Midbrain (tissue), 1 donor: ENCODE results near the gene NR1H4.
"Not testable (repeated sequence)": the region's sequence is repeated elsewhere in the genome, so short reads cannot be mapped to it uniquely, and the experiment has no call there.

Experiments used
- DNase-seq: peaks from one replicate; lab custom pipeline; 2025; lab: John Stamatoyannopoulos, UW

NR1H4 gene

DNA sequence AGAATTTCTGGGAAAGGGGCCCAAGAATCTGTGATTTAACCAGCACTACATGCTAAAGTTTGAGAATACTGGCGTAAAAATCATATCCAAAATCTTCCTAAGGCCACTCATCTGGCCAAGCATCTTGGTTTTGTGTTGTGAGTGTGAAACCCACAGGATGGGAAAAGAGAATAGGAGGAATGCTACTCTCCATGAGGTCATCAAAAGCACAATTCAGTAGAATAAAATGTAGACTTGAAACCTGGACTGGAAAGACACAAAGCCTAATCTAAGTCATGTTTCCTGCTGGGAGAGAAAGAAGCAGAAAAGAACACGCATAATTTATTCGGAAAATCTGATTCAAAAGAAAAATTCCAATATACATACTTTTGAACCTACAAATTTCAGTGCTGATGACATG is 42.3 kb downstream of the NR1H4 start:
- no peak for DNase-seq

GRCh38 chr12:100518376-100518775 is 44.7 kb downstream of the NR1H4 start:
- no peak for DNase-seq

DNA sequence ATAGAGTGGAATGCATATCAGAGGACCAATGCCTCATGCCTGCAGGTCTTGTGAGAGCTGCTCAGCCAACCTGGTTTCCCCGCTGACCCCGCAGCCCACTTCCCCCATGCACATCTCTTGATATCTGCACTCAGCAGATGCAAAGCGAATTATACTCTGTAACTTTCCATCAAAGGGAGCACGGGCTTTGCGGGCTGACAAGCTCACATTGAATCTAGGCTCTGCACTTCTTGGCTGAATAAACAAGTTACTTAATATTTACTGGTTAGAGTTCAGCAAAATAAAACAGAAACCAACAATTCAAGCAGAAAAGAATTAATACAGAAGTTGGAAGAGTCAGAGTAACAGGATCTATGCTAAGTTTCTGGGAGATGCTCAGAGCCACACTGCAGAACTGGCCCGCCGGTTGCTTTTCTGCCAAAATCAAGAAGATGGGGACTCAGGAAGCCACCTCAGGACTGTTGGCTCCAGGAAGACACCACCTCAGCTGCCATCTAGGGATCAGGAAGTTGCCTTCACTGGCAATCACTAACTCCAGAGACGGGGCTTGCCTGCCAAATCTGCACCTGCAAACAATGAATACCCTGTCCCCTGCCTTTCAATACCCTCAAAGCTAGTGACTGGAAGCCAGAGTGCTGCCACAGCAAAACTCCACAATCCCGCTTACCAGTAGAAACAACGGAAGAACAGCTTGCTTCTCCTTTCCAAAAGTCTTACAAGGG is 46.5 kb downstream of the NR1H4 start:
- no peak for DNase-seq

GRCh38 chr12:100521958-100522357 is 48.3 kb downstream of the NR1H4 start:
- no peak for DNase-seq

DNA sequence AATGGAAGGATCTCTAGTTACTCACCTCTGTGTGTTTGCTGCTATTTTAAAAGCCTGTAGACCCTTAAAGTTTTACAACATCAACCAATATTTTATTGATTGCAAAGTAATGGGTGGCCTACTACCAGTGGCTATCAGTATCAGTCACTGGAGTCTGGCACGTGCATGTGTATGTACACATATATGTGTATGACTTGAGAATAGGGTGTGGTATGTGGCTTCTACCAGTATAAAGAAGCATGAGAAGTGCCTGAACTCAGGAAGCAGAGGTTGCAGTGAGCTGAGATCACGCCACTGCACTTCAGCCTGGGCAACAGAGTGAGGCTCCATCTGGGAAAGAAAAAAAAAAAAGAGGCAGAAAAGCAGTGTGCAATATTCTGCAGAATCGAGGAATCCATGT is 54.4 kb downstream of the NR1H4 start:
- DNase-seq = no peak

- DNase-seq = no peak
These were observed 54.9 kb downstream of the NR1H4 start for GRCh38 chr12:100528471-100529127.

DNA sequence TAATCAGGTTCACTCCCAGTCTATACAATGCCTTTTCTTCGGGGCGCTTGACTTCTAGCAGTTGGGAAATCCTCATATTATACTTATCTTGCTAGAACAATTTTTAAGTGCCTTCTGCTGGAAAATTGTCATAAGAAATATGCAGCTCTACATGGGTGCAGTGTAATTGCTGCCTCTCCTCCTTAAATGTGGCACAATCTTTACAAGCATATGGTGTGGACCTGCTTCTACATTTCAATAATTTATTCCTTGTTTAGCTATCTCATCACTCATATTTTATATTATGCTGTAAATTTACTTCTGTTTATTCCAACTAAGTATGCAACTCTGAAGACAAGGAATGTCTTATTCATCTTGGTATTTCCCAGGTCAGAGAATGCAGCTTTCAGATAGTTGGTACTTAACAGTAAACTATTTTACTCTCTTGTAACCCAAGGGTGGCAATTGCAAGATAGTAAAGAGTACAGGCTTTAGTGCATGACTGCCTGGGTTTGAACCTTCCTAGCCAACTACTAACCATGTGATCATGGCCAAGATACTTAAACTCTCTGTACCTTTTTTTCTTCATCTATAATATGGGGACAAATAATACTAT is 56.2 kb downstream of the NR1H4 start:
- no peak for DNase-seq

DNA sequence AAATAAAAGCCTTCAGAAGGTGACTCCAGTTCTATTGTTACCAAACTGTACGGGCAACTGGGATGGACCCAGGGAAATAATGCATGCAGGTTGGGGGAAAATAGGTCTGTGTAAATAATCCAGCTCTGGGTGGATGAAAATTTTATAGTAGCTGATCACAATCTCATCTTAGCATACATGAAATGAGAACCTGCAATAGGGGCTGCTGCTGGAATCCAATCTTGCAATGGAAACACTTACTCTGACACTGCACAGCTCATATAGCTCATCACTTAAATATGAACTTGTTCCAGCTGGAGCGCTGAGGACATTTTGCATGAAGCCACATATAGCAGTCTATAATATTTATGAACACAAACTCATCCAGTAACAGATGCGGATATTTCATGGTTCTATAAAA is 59.7 kb downstream of the NR1H4 start:
- no peak for DNase-seq

GRCh38 chr12:100534625-100535227 is 61.1 kb downstream of the NR1H4 start:
- no peak for DNase-seq

- DNase-seq = no peak
These were observed 65.5 kb downstream of the NR1H4 start for GRCh38 chr12:100539202-100539601.

DNA sequence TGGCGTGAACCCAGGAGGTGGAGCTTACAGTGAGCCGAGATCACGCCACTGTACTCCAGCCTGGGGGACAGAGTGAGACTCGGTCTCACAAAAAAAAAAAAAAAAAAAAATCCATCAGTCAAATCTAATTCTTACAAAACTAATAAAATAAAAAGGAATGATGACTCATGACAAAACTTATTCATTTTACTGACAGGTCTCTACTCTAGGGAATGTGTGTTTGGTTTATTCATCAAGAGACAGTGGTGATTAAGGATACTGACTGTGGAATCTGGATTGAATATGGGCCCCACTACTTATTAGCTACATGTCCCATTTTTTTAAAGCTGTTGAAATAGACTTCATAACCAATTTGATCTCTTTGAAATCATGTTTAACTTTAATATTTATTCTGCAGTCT is 70.5 kb downstream of the NR1H4 start:
- no peak for DNase-seq

GRCh38 chr12:100545092-100545491 is 71.4 kb downstream of the NR1H4 start:
- DNase-seq = no peak

GRCh38 chr12:100553936-100554335 is 80.3 kb downstream of the NR1H4 start:
- no peak for DNase-seq

GRCh38 chr12:100554608-100555077 is 81.0 kb downstream of the NR1H4 start:
- peak; percentile 85 for DNase-seq

DNA sequence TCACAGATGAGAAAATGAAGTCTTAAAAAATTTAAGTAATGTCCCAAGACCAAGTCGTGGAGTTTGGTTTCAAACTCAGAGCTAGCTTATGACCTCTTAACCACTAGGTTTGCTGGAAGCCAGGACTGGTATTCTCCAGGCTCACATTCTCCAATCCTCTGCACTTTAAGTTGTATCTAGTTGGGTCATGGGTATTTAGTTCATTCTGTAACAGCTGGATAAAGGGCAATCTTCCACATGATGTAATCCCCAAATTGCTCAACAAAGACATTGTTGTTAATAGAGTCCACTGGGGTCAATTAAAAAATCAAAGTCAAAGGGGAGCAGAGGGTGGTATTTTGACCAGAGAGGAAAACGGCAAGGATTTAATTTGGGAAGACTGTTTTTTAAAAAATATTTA is 82.1 kb downstream of the NR1H4 start:
- no peak for DNase-seq

GRCh38 chr12:100557357-100557756 is 83.7 kb downstream of the NR1H4 start:
- DNase-seq = no peak

DNA sequence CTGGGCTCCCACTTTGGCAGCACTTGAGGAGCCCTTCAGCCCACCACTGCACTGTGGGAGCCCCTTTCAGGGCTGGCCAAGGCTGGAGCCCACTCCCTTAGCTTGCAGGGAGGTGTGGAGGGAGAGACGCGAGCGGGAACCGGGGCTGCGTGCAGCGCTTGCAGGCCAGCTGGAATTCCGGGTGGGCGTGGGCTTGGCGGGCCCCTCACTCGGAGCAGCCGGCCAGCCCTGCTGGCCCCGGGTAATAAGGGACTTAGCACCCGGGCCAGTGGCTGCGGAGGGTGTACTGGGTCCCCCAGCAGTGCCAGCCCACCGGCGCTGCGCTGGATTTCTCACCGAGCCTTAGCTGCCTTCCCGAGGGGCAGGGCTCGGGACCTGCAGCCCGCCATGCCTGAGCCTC is 85.6 kb downstream of the NR1H4 start:
- not testable (repeated sequence) for DNase-seq

- no peak for DNase-seq
These were observed 90.4 kb downstream of the NR1H4 start for GRCh38 chr12:100564090-100564489.

- no peak for DNase-seq
These were observed 91.3 kb downstream of the NR1H4 start for GRCh38 chr12:100564905-100565467.

GRCh38 chr12:100565987-100566545 is 92.4 kb downstream of the NR1H4 start:
- DNase-seq = no peak

GRCh38 chr12:100566887-100567637 is 93.4 kb downstream of the NR1H4 start:
- peak; percentile 32 for DNase-seq
